T-helper 2 cell (primary cell): ENCODE measurements around the gene TOX3.

Experiments used
- DNase-seq, 5 experiments: peaks; one replicate each; pipeline versions ENCODE4 v3.0.0 to v3.0.0-alpha.2; 2012 to 2022

TOX3 gene

GRCh38 chr16:52535076-52535475, 11.9 kb downstream of the TOX3 start:
- no peak for DNase-seq

GRCh38 chr16:52533296-52533695, 13.6 kb downstream of the TOX3 start:
- no peak for DNase-seq

DNA sequence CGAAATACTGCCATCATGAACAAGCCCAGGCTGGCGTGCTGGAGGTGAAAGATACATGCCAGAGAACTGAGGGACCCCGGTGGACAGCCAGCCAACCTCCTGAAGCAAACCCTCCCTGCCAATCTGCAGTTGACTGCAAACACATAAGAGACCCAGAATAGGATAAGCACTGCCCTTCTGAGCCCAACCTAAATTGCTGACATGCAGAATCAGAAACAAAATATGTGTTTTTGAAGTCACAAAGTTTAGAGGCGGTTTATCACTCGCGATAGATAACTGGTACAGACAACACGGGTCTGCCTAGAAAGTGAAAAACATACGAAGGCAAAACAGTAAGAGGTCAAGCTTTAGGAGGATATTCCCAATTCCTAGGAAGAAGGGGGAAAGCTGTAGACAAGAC, 14.6 kb downstream of the TOX3 start:
- no peak for DNase-seq

DNA sequence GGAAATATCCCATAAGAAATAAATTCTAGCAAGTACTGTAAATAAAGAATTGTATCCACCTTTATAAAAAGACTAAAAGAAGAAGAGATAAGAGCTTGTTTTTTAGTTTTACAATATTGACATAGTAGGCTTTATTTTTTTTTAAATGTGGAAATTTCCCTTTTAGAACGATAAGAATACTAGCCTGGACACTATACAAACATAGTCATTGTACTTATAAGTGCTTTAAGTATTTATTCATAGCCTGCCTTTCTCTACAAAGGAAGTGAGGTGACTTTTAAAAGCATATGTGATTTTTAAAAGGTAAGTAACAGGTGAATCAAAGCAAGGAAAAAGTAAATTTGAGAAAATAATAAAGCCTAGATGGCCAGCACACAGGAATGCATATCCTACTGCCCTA, 17.7 kb downstream of the TOX3 start:
- DNase-seq, result no peak

GRCh38 chr16:52528393-52529065, 18.4 kb downstream of the TOX3 start:
- DNase-seq, result no peak

- DNase-seq, result no peak
These were observed 20.1 kb downstream of the TOX3 start for GRCh38 chr16:52526830-52527229.

GRCh38 chr16:52526116-52526828, 20.7 kb downstream of the TOX3 start:
- DNase-seq, result no peak

DNA sequence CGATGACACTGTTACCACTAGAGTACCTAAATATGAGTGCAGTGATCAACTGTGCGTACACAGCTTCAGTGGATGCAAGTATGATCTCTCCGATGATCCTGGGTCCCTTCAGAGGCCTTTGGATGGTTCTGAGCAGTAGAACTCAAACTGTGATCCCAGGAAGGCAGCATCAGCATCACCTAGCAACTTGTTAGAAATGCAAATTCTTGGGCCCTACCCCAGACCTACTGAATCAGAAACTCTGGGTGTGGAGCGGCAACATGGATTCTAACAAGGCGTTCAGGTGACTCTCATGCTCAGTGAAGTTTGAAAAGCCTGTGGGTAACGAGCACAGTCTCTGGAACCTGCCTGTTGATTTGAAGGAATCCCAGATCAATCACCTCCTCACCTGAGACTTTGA, 25.4 kb downstream of the TOX3 start:
- DNase-seq, result no peak

GRCh38 chr16:52518884-52519283, 28.1 kb downstream of the TOX3 start:
- no peak for DNase-seq

- DNase-seq, result no peak
These were observed 31.8 kb downstream of the TOX3 start for GRCh38 chr16:52515068-52515671.

- DNase-seq, result no peak
These were observed 34.5 kb downstream of the TOX3 start for GRCh38 chr16:52512297-52512987.

- DNase-seq, result no peak
These were observed 45.2 kb downstream of the TOX3 start for GRCh38 chr16:52501746-52502145.

GRCh38 chr16:52500963-52501362, 46.0 kb downstream of the TOX3 start:
- DNase-seq, result no peak

DNA sequence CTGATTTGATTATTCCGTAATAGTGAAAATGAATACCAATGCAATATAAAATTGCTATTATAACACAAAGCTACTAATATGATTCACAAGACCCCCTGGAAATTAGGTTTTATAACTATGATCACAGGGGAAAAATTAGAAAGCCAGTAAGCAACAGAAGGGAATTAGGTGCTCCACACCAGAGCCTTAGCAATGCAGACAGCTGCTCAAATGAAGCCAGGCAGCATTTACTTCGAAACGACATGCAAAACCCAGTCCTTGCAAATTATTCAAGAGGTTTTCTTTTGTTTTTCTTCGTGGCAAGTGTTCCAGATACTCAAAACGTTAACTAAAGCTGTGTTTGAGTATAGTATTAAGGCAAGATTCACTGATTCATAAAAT, 47.9 kb downstream of the TOX3 start:
- no peak for DNase-seq

DNA sequence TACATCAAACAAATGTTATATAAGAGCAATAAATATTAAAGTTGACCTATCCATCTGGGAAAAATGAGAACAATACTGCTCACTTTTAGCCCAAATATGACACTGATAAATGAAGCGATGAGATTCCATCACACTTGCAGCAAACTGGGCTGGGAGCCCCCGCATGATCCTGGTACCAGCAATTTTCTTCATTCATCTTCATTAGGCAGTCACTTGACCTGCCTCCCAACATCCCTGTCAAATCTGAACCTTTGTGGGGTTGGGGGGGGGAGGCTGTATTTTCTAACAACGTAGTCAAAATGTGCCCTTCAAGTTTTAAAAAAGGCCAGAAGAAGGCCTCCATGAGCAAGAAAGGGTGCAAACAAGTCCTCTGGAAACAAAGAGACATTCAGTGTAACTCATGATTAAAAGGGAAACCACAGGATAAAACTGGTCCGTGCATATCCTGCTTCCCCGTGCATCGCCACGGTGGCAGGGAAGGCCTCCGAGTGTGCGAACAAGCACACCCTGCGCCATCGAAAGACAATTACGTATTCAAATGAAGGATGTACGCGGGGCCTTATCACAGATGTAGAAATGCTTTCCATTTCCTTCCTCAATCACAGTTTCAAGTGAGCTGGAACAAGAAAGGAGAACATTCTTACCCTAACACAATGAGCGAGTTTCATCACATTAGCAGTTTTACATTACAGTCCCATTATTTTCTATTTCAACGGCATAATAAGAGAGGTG, 48.4 kb downstream of the TOX3 start:
- no peak for DNase-seq

DNA sequence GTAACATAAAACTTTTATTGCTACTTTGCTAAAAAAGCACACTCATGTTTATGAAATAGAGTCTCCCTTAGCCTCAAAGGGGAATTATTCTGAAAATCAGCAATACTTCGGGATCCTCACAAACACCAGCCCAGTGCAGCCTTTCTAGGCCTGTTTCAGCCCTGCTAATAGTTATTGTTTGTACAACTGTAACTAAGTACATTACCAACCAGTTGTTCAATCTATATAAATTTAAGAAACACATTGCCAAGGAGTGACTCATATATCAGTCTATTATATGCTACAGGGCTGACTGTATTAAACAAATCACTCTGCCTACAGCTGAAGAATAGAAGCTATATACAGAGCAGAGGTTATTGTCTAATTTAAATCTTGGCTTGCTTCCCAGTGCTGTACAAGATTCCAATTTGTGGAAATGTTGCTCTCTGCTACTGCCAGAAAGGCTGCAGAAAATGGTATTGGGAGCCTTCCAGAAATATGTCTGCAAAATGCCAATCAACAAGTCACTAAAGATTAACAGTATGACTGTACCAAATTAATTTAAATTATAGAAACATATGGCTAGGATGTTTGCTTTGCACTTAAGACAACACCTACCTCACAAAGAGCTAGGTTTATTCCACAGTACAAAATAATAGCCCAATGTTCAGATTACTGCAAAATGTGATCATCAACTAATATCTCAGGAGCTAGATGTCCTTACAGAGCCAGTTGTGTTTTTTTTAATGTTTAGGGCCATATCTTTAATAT, 49.7 kb downstream of the TOX3 start:
- no peak for DNase-seq

DNA sequence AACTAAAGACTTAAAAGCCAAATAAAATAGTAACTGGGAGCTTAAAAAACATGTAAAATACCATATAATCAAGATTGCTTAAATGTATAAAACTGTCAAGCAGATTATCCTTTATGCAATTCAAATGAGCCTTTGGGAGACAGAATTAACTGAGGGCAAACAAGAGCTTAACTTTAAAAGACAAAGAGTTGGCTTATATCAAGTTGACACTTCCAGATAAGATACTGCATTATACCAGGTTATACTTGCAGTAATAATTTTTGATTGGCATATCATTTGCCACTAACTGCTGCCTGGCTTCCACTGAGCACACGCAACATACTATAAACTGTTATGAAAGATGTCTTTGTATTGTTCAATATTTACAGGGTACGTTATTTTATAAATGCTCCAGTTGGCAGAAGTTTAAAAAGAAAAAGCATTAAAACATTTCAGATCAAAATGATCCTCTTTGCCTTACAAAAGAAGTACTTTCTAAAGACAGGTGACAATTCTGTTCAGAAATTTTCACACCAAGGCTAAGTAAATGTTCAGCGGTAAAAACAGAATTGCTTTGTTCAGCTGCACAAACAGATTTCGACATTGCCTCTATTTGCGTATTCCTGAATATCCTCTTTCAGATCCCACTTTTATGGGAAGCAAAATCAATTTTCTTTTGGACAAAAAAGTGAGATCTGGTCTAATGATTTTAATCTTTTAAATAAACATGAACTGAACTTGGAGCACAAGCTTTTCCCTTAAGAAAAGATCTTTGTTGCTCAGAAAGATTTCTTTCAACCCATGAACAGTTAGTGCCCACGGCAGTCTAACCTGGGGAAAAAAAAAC, 50.7 kb downstream of the TOX3 start:
- DNase-seq, result no peak

DNA sequence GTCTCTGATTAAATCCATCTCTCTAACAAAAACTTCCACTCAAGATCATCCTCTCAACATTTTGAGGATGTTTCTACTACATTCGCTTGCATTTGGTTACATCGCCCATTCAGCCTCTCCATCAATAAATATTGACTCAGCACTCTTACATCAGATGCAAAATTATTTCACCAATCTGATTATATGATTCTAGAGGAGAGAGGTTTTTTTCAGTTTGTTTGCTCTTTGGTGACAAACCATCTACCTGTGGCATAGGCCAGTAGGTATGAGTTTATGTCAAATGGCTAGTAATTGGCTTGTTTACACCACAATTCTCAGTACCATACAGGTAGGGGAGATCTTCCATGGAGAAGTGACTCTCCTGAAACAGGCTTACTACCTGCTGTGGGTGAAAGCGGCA, 52.3 kb downstream of the TOX3 start:
- no peak for DNase-seq

DNA sequence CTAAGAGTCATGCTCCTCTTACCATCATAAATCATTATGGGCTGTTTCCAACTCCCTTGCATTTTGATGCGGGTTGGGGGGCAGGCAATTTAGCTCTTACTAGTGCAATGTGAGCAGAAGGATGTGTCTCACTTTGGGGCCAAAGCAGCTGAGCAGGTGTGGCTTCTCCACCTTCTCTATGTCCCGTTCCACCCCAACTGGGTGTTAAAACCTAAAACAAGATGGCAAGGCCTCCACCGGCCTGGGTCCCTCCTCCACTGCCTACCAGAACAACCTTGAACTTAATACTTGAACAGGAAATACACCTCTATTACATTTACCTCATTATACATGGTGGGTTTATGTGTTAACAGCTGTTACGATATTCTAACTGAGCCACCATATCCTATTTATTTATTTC, 52.8 kb downstream of the TOX3 start:
- no peak for DNase-seq

DNA sequence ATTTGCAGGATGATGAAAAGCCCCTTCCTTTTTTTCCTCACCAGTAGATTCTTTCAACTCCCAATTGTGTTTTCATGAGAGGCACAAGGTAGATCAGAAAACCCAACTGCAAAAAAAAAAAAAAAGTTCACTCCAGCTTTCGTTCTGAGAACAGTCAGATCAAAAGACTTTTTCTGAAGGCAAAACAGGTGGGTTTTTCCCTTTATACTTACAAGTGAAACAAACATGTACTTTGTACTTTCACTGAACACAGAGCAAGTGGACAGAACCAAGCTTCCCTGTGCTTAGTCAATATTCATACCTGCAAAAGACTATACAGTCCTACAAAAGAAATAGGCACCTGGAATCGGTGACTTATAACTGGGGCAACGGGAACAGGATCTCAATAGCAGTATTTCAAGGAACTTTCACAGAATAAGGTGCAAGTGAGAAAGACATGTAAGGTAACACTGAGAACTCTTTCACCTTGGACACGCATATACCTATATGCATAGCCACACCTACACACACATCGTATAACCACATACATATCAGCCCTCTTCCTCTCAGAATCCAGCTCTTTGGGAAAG, 54.1 kb downstream of the TOX3 start:
- DNase-seq, result no peak

GRCh38 chr16:52491216-52491615, 55.7 kb downstream of the TOX3 start:
- DNase-seq, result no peak
